Coronary artery (tissue), 2 donors: ENCODE measurements around the gene CDKN1A.
"Not testable (repeated sequence)": the region's sequence is repeated elsewhere in the genome, so short reads cannot be mapped to it uniquely, and the experiment has no call there.

Experiments used
- DNase-seq: peaks from one replicate; pipeline ENCODE4 v3.0.0-alpha.2; 2017; ENCODE audit warnings: low spot score
- H3K27ac ChIP-seq, 2 donors: fragments of 200-600 bp; sonication (generic); one replicate each; pipeline ENCODE4 v1.5.1; 2016 to 2019
- H3K4me3 ChIP-seq: fragments of 200-600 bp; sonication (generic); 2 replicates; pipeline ENCODE4 v1.5.1; 2016; ENCODE audit warnings: mild to moderate bottlenecking, moderate library complexity
- CTCF ChIP-seq: fragments of 200-600 bp; sonication (generic); IDR thresholded peaks from one replicate; pipeline ENCODE4 v1.5.1; 2019; ENCODE audit warnings: antibody characterized with exemption

Gene CDKN1A

GRCh38 chr6:36721369-36722140 lies 43.0 kb downstream of the CDKN1A start:
- H3K4me3 ChIP-seq = no peak overlapping the region
- no peak overlapping the region for H3K27ac ChIP-seq
- no peak for TF ChIP-seq CTCF
- DNase-seq = no peak

- no peak for DNase-seq
- Histone ChIP-seq H3K27ac (no peak overlapping the region), H3K4me3 (no peak overlapping the region)
- TF ChIP-seq CTCF = no peak
Observed at GRCh38 chr6:36722365-36722764, 43.9 kb downstream of the CDKN1A start.

GRCh38 chr6:36722879-36723278 lies 44.4 kb downstream of the CDKN1A start:
- Histone ChIP-seq H3K4me3 (no peak overlapping the region), H3K27ac (no peak overlapping the region)
- no peak for TF ChIP-seq CTCF
- DNase-seq = no peak

- not testable (repeated sequence) for H3K27ac ChIP-seq, H3K4me3 ChIP-seq, DNase-seq
Observed at GRCh38 chr6:36723992-36724391, 45.5 kb downstream of the CDKN1A start.

- DNase-seq = no peak
Observed at GRCh38 chr6:36724514-36725390, 46.2 kb downstream of the CDKN1A start.

GRCh38 chr6:36725581-36725980 lies 47.1 kb downstream of the CDKN1A start:
- no peak for DNase-seq
- TF ChIP-seq CTCF = no peak
- Histone ChIP-seq H3K27ac (no peak overlapping the region), H3K4me3 (no peak overlapping the region)

More at GRCh38 chr6:36724514-36725390, 46.2 kb downstream of the CDKN1A start:
- H3K27ac ChIP-seq = no peak overlapping the region
- H3K4me3 ChIP-seq = no peak overlapping the region
- peak; percentile 24 for TF ChIP-seq CTCF

GRCh38 chr6:36727505-36728021 lies 49.0 kb downstream of the CDKN1A start:
- TF ChIP-seq CTCF = no peak
- Histone ChIP-seq H3K27ac (no peak overlapping the region), H3K4me3 (no peak overlapping the region)
- DNase-seq = no peak
